NCI-H2107 (cell line): ENCODE measurements around the gene XYLT1.
"Not testable (repeated sequence)": the region's sequence is repeated elsewhere in the genome, so short reads cannot be mapped to it uniquely, and the experiment has no call there.

Source experiments
- DNase-seq: peaks from one replicate; lab custom pipeline; 2025; lab: John Stamatoyannopoulos, UW

The XYLT1 gene

GRCh38 chr16:17491140-17491662, 20.4 kb upstream of the XYLT1 start:
- no peak for DNase-seq

GRCh38 chr16:17488506-17488905, 17.7 kb upstream of the XYLT1 start:
- no peak for DNase-seq

- DNase-seq: no peak
These were observed 12.6 kb upstream of the XYLT1 start for GRCh38 chr16:17483351-17483750.

- not testable (repeated sequence) for DNase-seq
These were observed 11.6 kb upstream of the XYLT1 start for GRCh38 chr16:17482341-17482740.

DNA sequence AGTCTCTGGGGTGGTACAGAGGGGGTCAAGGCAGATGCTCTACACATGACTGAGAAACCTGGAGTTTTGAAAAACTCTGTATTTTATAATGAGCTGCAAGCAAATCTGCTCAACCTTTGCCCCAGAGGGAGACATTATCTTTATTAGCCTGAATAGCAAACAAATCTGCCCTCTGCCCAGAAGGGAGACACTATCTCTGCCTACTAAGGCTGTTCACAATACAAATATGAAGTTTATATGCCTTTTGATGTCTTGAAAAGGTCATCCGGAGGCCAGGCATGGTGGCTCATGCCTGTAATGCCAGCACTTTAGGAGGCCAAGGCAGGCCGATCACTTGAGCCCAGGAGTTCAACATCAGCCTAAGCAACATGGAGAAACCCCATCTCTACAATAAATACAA, 11.0 kb upstream of the XYLT1 start:
- DNase-seq: no peak

- not testable (repeated sequence) for DNase-seq
These were observed 6.4 kb upstream of the XYLT1 start for GRCh38 chr16:17477260-17477545.

- no peak for DNase-seq
These were observed 5.9 kb upstream of the XYLT1 start for GRCh38 chr16:17476414-17477259.

DNA sequence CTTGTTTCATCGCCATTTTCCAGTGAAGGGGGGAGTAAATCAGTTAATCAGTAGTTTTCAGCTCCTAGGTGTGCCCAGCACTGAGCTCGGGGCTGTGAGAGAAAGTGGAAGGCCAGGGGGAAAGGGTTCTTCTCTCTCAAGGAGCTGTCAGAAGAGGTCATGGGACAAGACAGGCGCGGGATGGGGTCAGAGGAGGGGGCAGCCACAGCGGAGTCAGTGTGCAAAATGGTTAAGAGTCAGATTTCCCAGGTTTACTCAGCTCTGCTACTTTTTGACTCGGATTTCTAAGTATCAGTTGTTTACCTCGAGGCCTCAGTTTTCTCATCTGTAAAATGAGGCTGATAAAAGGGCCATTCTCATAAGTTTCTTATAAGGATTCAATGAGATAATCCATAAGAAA, 4.3 kb upstream of the XYLT1 start:
- DNase-seq: no peak

- DNase-seq: no peak
These were observed 3.8 kb upstream of the XYLT1 start for GRCh38 chr16:17474572-17474971.

- no peak for DNase-seq
These were observed 3.3 kb upstream of the XYLT1 start for GRCh38 chr16:17474037-17474436.

GRCh38 chr16:17471719-17472461, 1.1 kb upstream of the XYLT1 start:
- no peak for DNase-seq

- DNase-seq: no peak
These were observed 415 bp downstream of the XYLT1 start for GRCh38 chr16:17470182-17470907.

- DNase-seq: no peak
These were observed 999 bp downstream of the XYLT1 start for GRCh38 chr16:17469741-17470181.

GRCh38 chr16:17469011-17469740, 1.6 kb downstream of the XYLT1 start:
- no peak for DNase-seq

DNA sequence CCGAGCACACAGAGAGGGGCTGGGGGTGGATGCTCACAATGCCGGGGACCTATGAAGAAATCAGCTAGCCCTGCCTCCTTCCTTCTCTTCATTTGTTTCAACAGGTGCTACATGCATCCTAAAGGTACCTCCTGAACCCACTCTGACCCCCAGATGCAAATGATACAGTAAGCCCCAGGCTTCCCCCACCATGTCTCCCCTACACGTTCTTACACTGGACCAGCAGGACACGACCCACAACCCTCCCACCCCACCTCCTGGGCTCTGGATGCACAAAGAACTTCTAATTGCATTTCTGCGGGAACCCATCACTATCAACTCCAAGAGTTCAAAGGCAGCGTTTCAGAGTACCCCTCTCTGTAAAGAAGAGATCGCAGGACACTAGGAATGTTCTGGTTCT, 2.1 kb downstream of the XYLT1 start:
- no peak for DNase-seq

- no peak for DNase-seq
These were observed 2.7 kb downstream of the XYLT1 start for GRCh38 chr16:17467923-17468540.

DNA sequence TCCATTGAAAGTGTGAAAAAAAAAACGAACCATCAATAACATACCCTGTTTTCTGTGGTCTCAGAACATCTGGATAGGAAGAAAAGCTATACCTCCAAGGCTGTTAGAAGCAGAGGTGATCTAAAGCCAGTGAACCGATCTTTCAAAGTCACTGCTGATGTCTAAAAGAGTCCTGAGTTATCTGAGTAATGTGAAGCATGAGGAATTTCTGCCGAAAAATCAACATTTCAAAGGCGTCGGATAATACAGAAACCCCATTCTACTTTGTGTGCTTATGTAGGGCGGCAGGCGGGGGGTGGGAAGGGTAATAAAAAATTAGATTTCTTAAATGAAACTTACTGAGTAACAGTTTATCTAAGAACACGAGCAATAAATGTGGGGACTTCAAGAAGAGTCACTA, 3.9 kb downstream of the XYLT1 start:
- DNase-seq: no peak

DNA sequence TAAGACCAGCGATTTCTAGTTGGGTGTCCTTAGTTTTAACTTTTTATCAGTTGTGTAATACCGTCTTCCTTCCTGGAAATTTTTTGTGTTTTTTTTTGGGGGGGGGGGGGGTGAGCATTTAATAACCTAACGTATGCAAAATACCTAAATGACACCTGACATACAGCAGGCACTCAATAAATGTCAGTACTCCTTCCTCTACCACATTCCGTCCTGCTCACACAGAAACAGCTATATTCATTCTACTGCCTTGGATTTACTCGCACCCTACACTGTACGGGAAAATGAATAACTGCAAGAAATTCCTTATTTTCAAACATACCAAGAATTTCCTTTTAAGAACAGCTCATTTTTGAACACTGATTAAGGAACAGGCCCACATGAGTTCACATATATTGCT, 5.3 kb downstream of the XYLT1 start:
- no peak for DNase-seq

DNA sequence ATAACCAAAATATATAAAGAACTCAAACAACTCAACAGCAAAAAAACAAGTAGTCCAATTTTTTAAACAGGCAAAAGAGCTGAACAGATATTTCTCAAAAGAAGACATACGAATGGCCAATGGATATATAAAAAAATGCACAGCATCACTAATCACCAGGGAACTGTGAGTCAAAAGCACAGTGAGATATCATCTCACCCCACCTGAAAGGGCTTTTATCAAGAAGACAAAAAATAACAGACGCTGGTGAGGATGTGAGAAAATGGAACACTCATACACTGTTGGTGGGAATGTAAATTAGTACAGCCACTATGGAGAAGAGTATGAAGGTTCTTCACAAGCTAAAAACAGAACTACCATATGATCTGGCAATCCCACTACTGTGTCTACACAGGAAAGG, 7.4 kb downstream of the XYLT1 start:
- no peak for DNase-seq

DNA sequence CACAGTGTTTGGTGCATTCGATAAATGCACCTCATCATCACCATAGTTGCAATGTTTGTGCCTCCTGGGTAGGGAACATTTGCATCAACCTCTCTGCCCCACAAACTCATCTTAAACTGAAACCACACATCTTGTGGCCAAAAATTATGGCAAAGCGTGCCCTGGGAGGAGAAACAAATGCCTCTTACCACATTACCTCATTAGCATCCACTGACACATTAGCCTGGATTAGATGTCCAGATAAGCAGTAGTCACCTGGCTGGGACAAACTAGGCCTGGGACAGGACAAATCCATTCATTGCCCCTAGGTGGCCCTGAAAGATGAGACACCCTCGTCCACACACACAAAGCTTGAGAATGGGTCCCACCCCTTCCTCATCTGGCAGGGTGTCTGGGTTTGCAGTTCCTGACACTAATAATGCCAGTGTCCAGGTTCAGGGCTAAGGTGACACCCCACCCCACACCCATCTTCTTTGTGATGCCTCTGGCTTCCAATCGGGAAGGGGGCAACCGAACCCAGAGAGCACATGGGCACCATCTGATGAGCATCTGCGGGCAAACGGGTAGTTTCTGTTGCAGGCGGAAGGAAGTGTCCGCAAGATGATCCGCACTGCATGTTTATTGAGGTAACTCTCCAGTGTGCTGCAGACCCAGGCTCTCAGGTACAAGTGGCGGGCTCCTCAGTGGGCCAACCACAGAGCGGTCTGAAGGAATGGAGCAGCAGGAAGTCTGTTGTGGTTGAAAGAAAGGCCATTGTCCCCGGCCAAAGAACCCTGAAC, 8.6 kb downstream of the XYLT1 start:
- no peak for DNase-seq

DNA sequence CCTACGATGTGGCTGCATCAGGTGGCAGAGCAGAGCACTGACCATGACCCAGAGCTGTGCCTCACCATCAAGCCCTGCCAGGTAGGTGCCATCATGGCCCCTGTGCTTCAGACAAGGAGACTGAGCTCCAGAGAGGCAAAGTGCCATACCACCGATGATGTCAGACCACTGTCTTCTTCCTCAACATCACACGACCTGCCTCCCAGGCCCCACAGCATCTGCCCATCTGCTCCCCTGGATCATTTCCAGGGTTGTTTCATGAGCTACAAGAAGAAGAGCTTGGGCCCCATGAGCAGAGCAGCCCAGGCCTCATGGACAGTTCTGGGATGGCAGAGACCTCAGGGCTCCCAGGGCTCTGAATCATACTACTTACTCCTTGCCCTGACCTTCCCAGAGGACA, 9.9 kb downstream of the XYLT1 start:
- DNase-seq: no peak
